Gastroesophageal sphincter (tissue), 3 donors: Measurements from ENCODE around the gene SDHB.

Experiments
- CTCF ChIP-seq, 4 experiments: fragments of 200-600 bp in 2 of 4; fragments of 450-650 bp in 2 of 4; sonication (generic) in 1 of 4; IDR thresholded peaks; one replicate each; pipeline ENCODE4 v1.5.1; 2017 to 2019; ENCODE audit warnings: antibody characterized with exemption in 4 of 4, mild to moderate bottlenecking in 2 of 4, moderate library complexity in 2 of 4
- EP300 ChIP-seq: sonication (generic); formaldehyde crosslinking; IDR thresholded peaks from one replicate; pipeline ENCODE4 v1.6.1; 2017; ENCODE audit warnings: antibody characterized with exemption, mild to moderate bottlenecking
- POLR2A ChIP-seq, 2 donors: fragments of 450-650 bp; IDR thresholded peaks; one replicate each; pipeline ENCODE4 v1.6.1; 2017; ENCODE audit warnings: antibody characterized with exemption in 2 of 2, mild to moderate bottlenecking in 2 of 2, moderate library complexity in 1 of 2
- POLR2AphosphoS5 ChIP-seq: sonication (generic); formaldehyde crosslinking; IDR thresholded peaks from one replicate; pipeline ENCODE4 v1.6.1; 2017; ENCODE audit warnings: antibody characterized with exemption

DNA sequence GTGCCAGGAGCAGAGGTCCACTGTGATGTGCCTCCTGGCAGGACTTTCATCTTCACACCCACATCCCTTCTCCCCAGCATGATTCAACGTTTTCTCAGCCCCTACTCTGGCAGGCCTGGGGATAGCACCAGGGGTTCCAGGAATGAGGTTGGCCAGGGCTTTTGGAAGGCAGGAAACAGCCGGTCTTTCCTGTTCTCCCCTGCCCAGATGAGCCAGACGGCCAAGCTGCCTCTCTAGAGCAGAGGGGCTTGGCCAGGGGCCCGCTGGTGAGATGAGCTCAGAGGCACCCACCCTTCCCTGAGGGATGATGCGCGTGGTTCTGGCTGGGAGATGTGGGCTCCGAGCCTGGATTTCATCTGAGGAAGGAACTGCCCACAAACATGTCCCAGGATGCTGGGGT is 69.1 kb downstream of the SDHB start:
- no peak for TF ChIP-seq EP300
- TF ChIP-seq CTCF (IDR thresholded peaks at IDR 0.05) = no peak
- TF ChIP-seq POLR2AphosphoS5 = peak; percentile 53
- TF ChIP-seq POLR2A (IDR thresholded peaks at IDR 0.05) = no peak
